ENCODE results near the gene RUNX2. TPM values are rescaled to one million over a fixed set of nuclear protein-coding genes. Genes with fewer than 3 reads are reported as not detected.

The RUNX2 gene
- polyA plus RNA-seq, 1 donor from 2014 or later: not detected

- Histone ChIP-seq H3K27ac (ENCODE audit: low read length) (no peak overlapping the region), H3K9ac (ENCODE audit: low read length) (no peak overlapping the region), H3K79me2 (replicated peaks; ENCODE audit: insufficient read depth, low read length) (no peaks in the 10 kb centered on the region)
These were observed 258.4 kb downstream of the RUNX2 start for GRCh38 chr6:45586216-45587171.

More at GRCh38 chr6:45586216-45587171, 258.4 kb downstream of the RUNX2 start:
- no peaks in the 10 kb centered on the region for H3K36me3 ChIP-seq (ENCODE audit: insufficient read depth, low read length)
- H3K4me2 ChIP-seq (ENCODE audit: low read length): no peak overlapping the region
- no peaks in the 10 kb centered on the region for H3F3A ChIP-seq (ENCODE audit: insufficient read depth, low read length, poor library complexity, severe bottlenecking)
- no peaks in the 10 kb centered on the region for H4K20me1 ChIP-seq (ENCODE audit: insufficient read depth)
- H3K9me2 ChIP-seq (ENCODE audit: insufficient read depth, low read length): no peaks in the 10 kb centered on the region
- no peak overlapping the region for H3K4me3 ChIP-seq (ENCODE audit: low read length)
- H3K27me3 ChIP-seq (ENCODE audit: insufficient read depth, low read depth, low read length): no peaks in the 10 kb centered on the region
- TF ChIP-seq EZH2 (IDR thresholded peaks at IDR 0.05; ENCODE audit: borderline replicate concordance, insufficient read depth, low read length, poor library complexity, severe bottlenecking) (no peak), POLR2AphosphoS5 (IDR thresholded peaks at IDR 0.05) (no peak), CTCF (IDR thresholded peaks at IDR 0.05; ENCODE audit: poor library complexity, severe bottlenecking) (no peak), EP300 (conservative IDR thresholded peaks at IDR 0.05; ENCODE audit: poor library complexity, severe bottlenecking) (no peak), RAD21 (conservative IDR thresholded peaks at IDR 0.05) (no peak), TAF1 (IDR thresholded peaks at IDR 0.05; ENCODE audit: low read depth) (no peak), SMC3 (conservative IDR thresholded peaks at IDR 0.05; ENCODE audit: poor library complexity) (no peak), MXI1 (conservative IDR thresholded peaks at IDR 0.05; ENCODE audit: poor library complexity, severe bottlenecking) (no peak), REST (IDR thresholded peaks at IDR 0.05; ENCODE audit: borderline replicate concordance) (no peak)
- no peaks in the 10 kb centered on the region for H3K9me3 ChIP-seq (ENCODE audit: low read length)
- no peak overlapping the region for H2AFZ ChIP-seq (ENCODE audit: low read depth, low read length)
